SK-N-SH (cell line): ENCODE results near the gene MYMK. TPM values are rescaled to one million over a fixed set of nuclear protein-coding genes. Genes with fewer than 3 reads are reported as not detected.

Source experiments
- CTCF ChIA-PET: fragments of 300-600, 350-600 bp; formaldehyde crosslinking; extraction: SDS; loops from one replicate; lab custom pipeline; 2021; lab: Yijun Ruan, JAX
- POLR2A ChIA-PET: fragments of 350-600 bp; sonication (Branson Sonifier 250); formaldehyde crosslinking; extraction: SDS; loops from one replicate; lab custom pipeline; 2020; ENCODE audit warnings: antibody characterized with exemption, inconsistent platforms; lab: Yijun Ruan, JAX
- DNase-seq: peaks from one replicate; pipeline ENCODE4 v3.0.0; 2012
- H2AFZ ChIP-seq: fragments of 200-600 bp; sonication (generic); 2 replicates; pipeline ENCODE4 v1.8.1; 2016; ENCODE audit warnings: antibody characterized with exemption, mild to moderate bottlenecking, low read depth
- H3F3A ChIP-seq: fragments of 200-600 bp; sonication (generic); replicated peaks from 2 replicates; pipeline ENCODE3; 2016; ENCODE audit warnings: antibody characterized with exemption, mild to moderate bottlenecking; ENCODE audit not compliant: insufficient read depth
- H3K27ac ChIP-seq, 2 experiments: fragments of 200-500 bp in 1 of 2; fragments of 200-600 bp in 1 of 2; sonication (Bioruptor generic) in 1 of 2; sonication (generic), shearing (Covaris generic) in 1 of 2; 2 replicates each; pipeline versions ENCODE4 v1.5.1 to v1.6.1; 2014 to 2016; ENCODE audit warnings: low read depth in 2 of 2, inconsistent platforms in 1 of 2, low read length in 1 of 2, mild to moderate bottlenecking in 1 of 2, mixed read lengths in 1 of 2
- H3K27me3 ChIP-seq: fragments of 200-600 bp; sonication (generic), shearing (Covaris generic); 2 replicates; pipeline ENCODE4 v1.6.1; 2016; ENCODE audit warnings: mixed run types; ENCODE audit not compliant: insufficient read depth
- H3K36me3 ChIP-seq, 2 experiments: fragments of 200-500 bp in 1 of 2; fragments of 200-600 bp in 1 of 2; sonication (Bioruptor generic) in 1 of 2; sonication (generic) in 1 of 2; replicated peaks in 1 of 2; 2 replicates each; pipeline versions ENCODE3 to v1.5.1; 2014 to 2016; ENCODE audit warnings: low read length in 1 of 2, mild to moderate bottlenecking in 1 of 2; ENCODE audit not compliant: insufficient read depth in 2 of 2, control insufficient read depth in 1 of 2
- H3K4me1 ChIP-seq, 2 experiments: fragments of 200-500 bp in 1 of 2; fragments of 200-600 bp in 1 of 2; sonication (Bioruptor generic) in 1 of 2; sonication (generic), shearing (Covaris generic) in 1 of 2; 2 replicates each; pipeline versions ENCODE4 v1.5.1 to v1.6.1; 2014 to 2016; ENCODE audit warnings: low read depth in 1 of 2, low read length in 1 of 2, mixed run types in 1 of 2; ENCODE audit not compliant: insufficient read depth in 2 of 2, control insufficient read depth in 1 of 2
- H3K4me2 ChIP-seq: fragments of 200-600 bp; sonication (generic), shearing (Covaris generic); 2 replicates; pipeline ENCODE4 v1.6.1; 2017; ENCODE audit warnings: mixed run types
- H3K4me3 ChIP-seq, 2 experiments: fragments of 200-500 bp in 1 of 2; fragments of 200-600 bp in 1 of 2; sonication (Bioruptor generic) in 1 of 2; sonication (generic), shearing (Covaris generic) in 1 of 2; 2 replicates each; pipeline versions ENCODE4 v1.5.1 to v1.8.1; 2014 to 2016; ENCODE audit warnings: low read depth in 2 of 2, inconsistent platforms in 1 of 2, low read length in 1 of 2, mild to moderate bottlenecking in 1 of 2, mixed read lengths in 1 of 2, moderate library complexity in 1 of 2
- H3K79me2 ChIP-seq: fragments of 200-600 bp; sonication (generic); 2 replicates; pipeline ENCODE4 v1.8.1; 2017; ENCODE audit warnings: mild to moderate bottlenecking; ENCODE audit not compliant: insufficient read depth
- H3K9ac ChIP-seq: fragments of 200-600 bp; sonication (generic); 2 replicates; pipeline ENCODE4 v1.6.1; 2017; ENCODE audit warnings: mixed run types
- H3K9me2 ChIP-seq: fragments of 200-600 bp; sonication (generic); 2 replicates; pipeline ENCODE4 v1.6.1; 2017; ENCODE audit warnings: mixed run types
- H3K9me3 ChIP-seq: fragments of 200-600 bp; sonication (generic); 2 replicates; pipeline ENCODE4 v1.6.1; 2017; ENCODE audit warnings: mixed run types, mild to moderate bottlenecking, moderate library complexity
- H4K20me1 ChIP-seq: fragments of 200-600 bp; sonication (generic); 2 replicates; pipeline ENCODE4 v1.6.1; 2017; ENCODE audit warnings: mild to moderate bottlenecking, mixed run types; ENCODE audit not compliant: insufficient read depth
- CHD2 ChIP-seq: fragments of 150-350 bp; IDR thresholded peaks from 2 replicates; pipeline ENCODE4 v1.6.1; 2018; ENCODE audit warnings: low read length; ENCODE audit not compliant: partially characterized antibody
- ELF1 ChIP-seq: IDR thresholded peaks from 2 replicates; pipeline ENCODE4 v1.4.0; 2012
- EP300 ChIP-seq, 2 experiments: IDR thresholded peaks; 2 replicates each; pipeline versions ENCODE4 v1.4.0 to v1.6.1; 2012; ENCODE audit warnings: borderline replicate concordance in 1 of 2, low read depth in 1 of 2, low read length in 1 of 2
- GABPA ChIP-seq: IDR thresholded peaks from 2 replicates; pipeline ENCODE4 v1.4.0; 2012; ENCODE audit warnings: low read depth, mild to moderate bottlenecking
- IRF3 ChIP-seq: fragments of 150-350 bp; IDR thresholded peaks from 2 replicates; pipeline ENCODE4 v1.6.1; 2016; ENCODE audit warnings: mild to moderate bottlenecking, low read depth, low read length
- JUND ChIP-seq: IDR thresholded peaks from 2 replicates; pipeline ENCODE4 v1.4.0; 2012
- MXI1 ChIP-seq: IDR thresholded peaks from 2 replicates; pipeline ENCODE4 v1.6.1; 2012; ENCODE audit warnings: mild to moderate bottlenecking, low read depth, low read length, improper control_type of control experiment
- NFIC ChIP-seq: IDR thresholded peaks from 2 replicates; pipeline ENCODE4 v1.4.0; 2012; ENCODE audit warnings: borderline replicate concordance
- POLR2AphosphoS5 ChIP-seq: IDR thresholded peaks from 2 replicates; pipeline ENCODE4 v1.6.1; 2012; ENCODE audit warnings: low read depth, low read length
- RAD21 ChIP-seq: IDR thresholded peaks from 2 replicates; pipeline ENCODE4 v1.6.1; 2012; ENCODE audit warnings: mild to moderate bottlenecking, low read length
- RFX5 ChIP-seq: IDR thresholded peaks from 2 replicates; pipeline ENCODE4 v1.6.1; 2012; ENCODE audit warnings: mild to moderate bottlenecking, improper control_type of control experiment, low read length
- RXRA ChIP-seq: IDR thresholded peaks from 2 replicates; pipeline ENCODE4 v1.4.0; 2012; ENCODE audit warnings: low read depth, mild to moderate bottlenecking, borderline replicate concordance
- SIN3A ChIP-seq: IDR thresholded peaks from 2 replicates; pipeline ENCODE4 v1.6.1; 2012; ENCODE audit warnings: low read depth, mild to moderate bottlenecking, low read length, moderate library complexity, borderline replicate concordance
- TAF1 ChIP-seq: IDR thresholded peaks from 2 replicates; pipeline ENCODE4 v1.6.1; 2012; ENCODE audit warnings: low read depth, mild to moderate bottlenecking, low read length, moderate library complexity, borderline replicate concordance
- TCF12 ChIP-seq: IDR thresholded peaks from 2 replicates; pipeline ENCODE4 v1.4.0; 2012
- TEAD4 ChIP-seq: IDR thresholded peaks from 2 replicates; pipeline ENCODE4 v1.4.0; 2012; ENCODE audit warnings: mild to moderate bottlenecking, borderline replicate concordance; ENCODE audit not compliant: insufficient read depth
- YY1 ChIP-seq: IDR thresholded peaks from 2 replicates; pipeline ENCODE4 v1.4.0; 2012; ENCODE audit warnings: low read depth, mild to moderate bottlenecking
- WGBS: methylation state at CpG from one replicate; pipeline ENCODE4 v1.1.6; 2017; ENCODE audit warnings: low lambda C conversion rate; 5-methylcytosine and 5-hydroxymethylcytosine counted together
- polyA plus RNA-seq, 3 experiments: library from polyadenylated mRNA; depleted of rRNA; stranded (reverse); fragments of >200 nt; gene quantifications; 2 replicates each; pipeline ENCODE4 v1.2.3, GENCODE V29; 2012
- TF ChIP-seq, protein P1 (sequence below): IDR thresholded peaks from 2 replicates; pipeline ENCODE4 v1.4.0; 2012; ENCODE audit warnings: low read depth, borderline replicate concordance
- TF ChIP-seq, protein P2 (sequence below): IDR thresholded peaks from 2 replicates; pipeline ENCODE4; 2012

The MYMK gene, protein sequence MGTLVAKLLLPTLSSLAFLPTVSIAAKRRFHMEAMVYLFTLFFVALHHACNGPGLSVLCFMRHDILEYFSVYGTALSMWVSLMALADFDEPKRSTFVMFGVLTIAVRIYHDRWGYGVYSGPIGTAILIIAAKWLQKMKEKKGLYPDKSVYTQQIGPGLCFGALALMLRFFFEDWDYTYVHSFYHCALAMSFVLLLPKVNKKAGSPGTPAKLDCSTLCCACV
- not detected in 2 replicates for polyA plus RNA-seq (2012; rRNA removed)
- polyA plus RNA-seq (2012; cell fraction: cytosol; rRNA removed), result not detected in 2 replicates
- not detected in 2 replicates for polyA plus RNA-seq (2012; cell fraction: nucleus; rRNA removed)

- Histone ChIP-seq H3F3A (no peaks in the 10 kb centered on the region), H2AFZ (no peak within 1 kb of the TSS), H4K20me1 (no peaks in the 10 kb centered on the region), H3K4me3 (no peak within 1 kb of the TSS), H3K9ac (no peak within 1 kb of the TSS), H3K36me3 (no peaks in the 10 kb centered on the region), H3K9me3 (no peaks in the 10 kb centered on the region), H3K9me2 (no peaks in the 10 kb centered on the region), H3K27me3 (no peaks in the 10 kb centered on the region), H3K4me2 (no peak within 1 kb of the TSS), H3K27ac (peak within 1 kb of the TSS in 1 of 2 experiments; percentile 34; a peak in 1 of 4 replicates), H3K4me1 (peaks cover 9 to 80% of the 10 kb centered on the region in 2 experiments; a peak in 3 of 4 replicates), H3K79me2 (no peaks in the 10 kb centered on the region)
- ChIA-PET CTCF (interaction anchor here (1.2 kb wide), 1 partner anchor 9 kb away, joined by 3 read pairs; no protein-coding TSS in a partner anchor), POLR2A (interaction anchor here (0.6 to 1.1 kb wide), 2 partner anchors 10 kb away, joined by 3 read pairs; partner anchors contain the start of gene ADAMTSL2)
- no peak for DNase-seq
- 73% methylated on average over 13 of the region's 17 CpGs for WGBS
- TF ChIP-seq TEAD4 (no peak), IRF3 (no peak), RAD21 (no peak), MXI1 (no peak), TCF12 (no peak), CHD2 (no peak), RFX5 (no peak), TAF1 (no peak), ELF1 (no peak)
Measured at GRCh38 chr9:133524679-133525228, at the start of gene MYMK. Gene MYMK (minus strand): TSS chr9:133524959. CDS start chr9:133524844, 115 bp downstream.

GRCh38 chr9:133573791-133574515 is 49.2 kb upstream of the MYMK start:
- Histone ChIP-seq H3K27me3 (no peaks in the 10 kb centered on the region), H3K9ac (no peak overlapping the region), H3K27ac (peak overlapping the region in 1 of 2 experiments; percentile 97; a peak in 2 of 4 replicates), H3K9me2 (no peaks in the 10 kb centered on the region), H4K20me1 (no peaks in the 10 kb centered on the region), H3K4me2 (no peak overlapping the region), H3F3A (no peaks in the 10 kb centered on the region), H2AFZ (no peak overlapping the region), H3K4me3 (no peak overlapping the region), H3K36me3 (no peaks in the 10 kb centered on the region), H3K4me1 (peaks cover 0 to 78% of the 10 kb centered on the region in 2 experiments; a peak in 2 of 4 replicates), H3K9me3 (no peaks in the 10 kb centered on the region), H3K79me2 (no peaks in the 10 kb centered on the region)
- ChIA-PET CTCF (interaction anchor here (0.6 to 1.5 kb wide), 8 partner anchors 12 to 141 kb away, joined by 3 to 4 read pairs (median 3); partner anchors contain the start of gene DBH), POLR2A (interaction anchor here (0.7 to 3.9 kb wide), 7 partner anchors 8 to 70 kb away, joined by 3 to 41 read pairs (median 9); partner anchors contain the start of genes ADAMTSL2 and DBH)
- WGBS, result 75% methylated on average over 19 of the region's 21 CpGs
- TF ChIP-seq IRF3 (no peak), SIN3A (no peak), YY1 (no peak), EP300 (IDR thresholded peaks at IDR 0.05; ENCODE audit: borderline replicate concordance in 1 of 2, low read depth in 1 of 2, low read length in 1 of 2) (no peak), JUND (no peak), RAD21 (no peak), GABPA (no peak), TCF12 (no peak), ELF1 (no peak), POLR2AphosphoS5 (no peak), NFIC (no peak), RFX5 (no peak), RXRA (no peak), TAF1 (no peak)
- TF ChIP-seq, protein P1, sequence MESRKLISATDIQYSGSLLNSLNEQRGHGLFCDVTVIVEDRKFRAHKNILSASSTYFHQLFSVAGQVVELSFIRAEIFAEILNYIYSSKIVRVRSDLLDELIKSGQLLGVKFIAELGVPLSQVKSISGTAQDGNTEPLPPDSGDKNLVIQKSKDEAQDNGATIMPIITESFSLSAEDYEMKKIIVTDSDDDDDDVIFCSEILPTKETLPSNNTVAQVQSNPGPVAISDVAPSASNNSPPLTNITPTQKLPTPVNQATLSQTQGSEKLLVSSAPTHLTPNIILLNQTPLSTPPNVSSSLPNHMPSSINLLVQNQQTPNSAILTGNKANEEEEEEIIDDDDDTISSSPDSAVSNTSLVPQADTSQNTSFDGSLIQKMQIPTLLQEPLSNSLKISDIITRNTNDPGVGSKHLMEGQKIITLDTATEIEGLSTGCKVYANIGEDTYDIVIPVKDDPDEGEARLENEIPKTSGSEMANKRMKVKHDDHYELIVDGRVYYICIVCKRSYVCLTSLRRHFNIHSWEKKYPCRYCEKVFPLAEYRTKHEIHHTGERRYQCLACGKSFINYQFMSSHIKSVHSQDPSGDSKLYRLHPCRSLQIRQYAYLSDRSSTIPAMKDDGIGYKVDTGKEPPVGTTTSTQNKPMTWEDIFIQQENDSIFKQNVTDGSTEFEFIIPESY, result no peak
- TF ChIP-seq, protein P2, sequence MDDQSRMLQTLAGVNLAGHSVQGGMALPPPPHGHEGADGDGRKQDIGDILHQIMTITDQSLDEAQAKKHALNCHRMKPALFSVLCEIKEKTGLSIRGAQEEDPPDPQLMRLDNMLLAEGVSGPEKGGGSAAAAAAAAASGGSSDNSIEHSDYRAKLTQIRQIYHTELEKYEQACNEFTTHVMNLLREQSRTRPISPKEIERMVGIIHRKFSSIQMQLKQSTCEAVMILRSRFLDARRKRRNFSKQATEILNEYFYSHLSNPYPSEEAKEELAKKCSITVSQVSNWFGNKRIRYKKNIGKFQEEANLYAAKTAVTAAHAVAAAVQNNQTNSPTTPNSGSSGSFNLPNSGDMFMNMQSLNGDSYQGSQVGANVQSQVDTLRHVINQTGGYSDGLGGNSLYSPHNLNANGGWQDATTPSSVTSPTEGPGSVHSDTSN, result no peak
- DNase-seq, result no peak
